Fibroblast of pulmonary artery (primary cell): ENCODE measurements around the gene CLCN7.

Experiments
- DNase-seq: peaks from one replicate; pipeline ENCODE4 v3.0.0-alpha.2; 2010; ENCODE audit warnings: low read depth
- H3K4me3 ChIP-seq: replicated peaks from 2 replicates; pipeline ENCODE4 v1.5.1; 2011; ENCODE audit warnings: low read depth, mild to moderate bottlenecking, control low read depth, low read length, moderate library complexity
- CTCF ChIP-seq: IDR thresholded peaks from 2 replicates; pipeline ENCODE4 v1.5.1; 2011; ENCODE audit warnings: mild to moderate bottlenecking, control low read depth, low read length, inconsistent platforms; ENCODE audit errors: missing control alignments

CLCN7 gene

GRCh38 chr16:1466968-1467521, 7.8 kb downstream of the CLCN7 start:
- TF ChIP-seq CTCF, result no peak
- no peak for DNase-seq
- H3K4me3 ChIP-seq, result no peak overlapping the region

- no peak for TF ChIP-seq CTCF
- no peak for DNase-seq
- no peak overlapping the region for H3K4me3 ChIP-seq
Measured at GRCh38 chr16:1466054-1466453, 8.8 kb downstream of the CLCN7 start.

- TF ChIP-seq CTCF, result no peak
- no peak overlapping the region for H3K4me3 ChIP-seq
- DNase-seq, result no peak
Measured at GRCh38 chr16:1465567-1465915, 9.3 kb downstream of the CLCN7 start.

GRCh38 chr16:1464894-1465566, 9.8 kb downstream of the CLCN7 start:
- H3K4me3 ChIP-seq, result no peak overlapping the region
- no peak for TF ChIP-seq CTCF
- no peak for DNase-seq

- no peak overlapping the region for H3K4me3 ChIP-seq
- no peak for TF ChIP-seq CTCF
- no peak for DNase-seq
Measured at GRCh38 chr16:1464196-1464893, 10.5 kb downstream of the CLCN7 start.

- no peak for DNase-seq
- TF ChIP-seq CTCF, result no peak
- no peak overlapping the region for H3K4me3 ChIP-seq
Measured at GRCh38 chr16:1461146-1461545, 13.7 kb downstream of the CLCN7 start.
